Spleen (tissue), 11 donors: ENCODE data around the gene NOSIP. TPM values are rescaled to one million over a fixed set of nuclear protein-coding genes. Genes with fewer than 3 reads are reported as not detected.

Source experiments
- DNase-seq: peaks from one replicate; pipeline ENCODE4 v3.0.0-alpha.2; 2020
- H3K27ac ChIP-seq, 8 donors: fragments of 200-600 bp; sonication (generic) in 7 of 8; 1 replicate in 4 of 8; 2 replicates in 4 of 8; pipeline versions ENCODE4 v1.5.0 to v1.8.0; 2016 to 2021; ENCODE audit warnings: inconsistent platforms in 4 of 8, mild to moderate bottlenecking in 4 of 8, moderate library complexity in 1 of 8
- H3K27me3 ChIP-seq, 7 donors: fragments of 200-600 bp; sonication (generic) in 6 of 7; replicated peaks in 1 of 7; 1 replicate in 4 of 7; 2 replicates in 3 of 7; pipeline versions ENCODE4 v1.5.0 to v1.8.0; 2016 to 2021; ENCODE audit warnings: inconsistent platforms in 3 of 7, mild to moderate bottlenecking in 1 of 7
- H3K36me3 ChIP-seq, 6 donors: fragments of 200-600 bp; sonication (generic) in 5 of 6; 1 replicate in 4 of 6; 2 replicates in 2 of 6; pipeline versions ENCODE4 v1.5.0 to v1.8.0; 2016 to 2021; ENCODE audit warnings: inconsistent platforms in 2 of 6
- H3K4me1 ChIP-seq, 6 donors: fragments of 200-600 bp; sonication (generic) in 5 of 6; 1 replicate in 3 of 6; 2 replicates in 3 of 6; pipeline versions ENCODE4 v1.5.0 to v1.8.0; 2016 to 2021; ENCODE audit warnings: inconsistent platforms in 3 of 6
- H3K4me3 ChIP-seq, 8 donors: fragments of 200-600 bp; sonication (generic) in 7 of 8; 1 replicate in 4 of 8; 2 replicates in 4 of 8; pipeline versions ENCODE4 v1.5.0 to v1.8.0; 2016 to 2021; ENCODE audit warnings: inconsistent platforms in 4 of 8, mild to moderate bottlenecking in 4 of 8, moderate library complexity in 2 of 8
- H3K9me3 ChIP-seq, 8 donors: fragments of 200-600 bp; sonication (generic) in 7 of 8; 1 replicate in 4 of 8; 2 replicates in 4 of 8; pipeline versions ENCODE4 v1.5.0 to v1.8.0; 2016 to 2021; ENCODE audit warnings: inconsistent platforms in 4 of 8
- POLR2A ChIP-seq, 3 donors: fragments of 450-650 bp; IDR thresholded peaks; one replicate each; pipeline ENCODE4 v1.5.1; 2017; ENCODE audit warnings: antibody characterized with exemption in 3 of 3, mild to moderate bottlenecking in 1 of 3
- POLR2AphosphoS5 ChIP-seq, 3 donors: sonication (generic); formaldehyde crosslinking; IDR thresholded peaks; one replicate each; pipeline ENCODE4 v1.5.1; 2017; ENCODE audit warnings: antibody characterized with exemption in 3 of 3
- WGBS, 5 donors: extraction: QIAGEN DNeasy Blood & Tissue Kit in 3 of 5; methylation state at CpG; one replicate each; pipeline versions ENCODE4 v1.1.5 to v1.1.7; 2013 to 2018; 5-methylcytosine and 5-hydroxymethylcytosine counted together
- intact Hi-C: fragments of 100-400 bp; cut with DNase I; formaldehyde crosslinking; loops from one replicate; pipeline ENCODE4 v1.15.0; 2023; ENCODE audit warnings: low total_unique reads
- polyA plus RNA-seq, 3 donors: library from polyadenylated mRNA; stranded (reverse); fragments of 200-250 nt; gene quantifications; one replicate each; pipeline ENCODE4 v1.2.1, GENCODE V29; 2013
- total RNA-seq, 7 donors: library from RNA; depleted of rRNA in 3 of 7; stranded (reverse); fragments of >200 nt in 3 of 7; fragmentation: NEBNext Ultra II Directional in 4 of 7; extraction: Animal tissue kit (Norgen Biotek cat#: 25700) in 4 of 7; gene quantifications; one replicate each; pipeline versions ENCODE4 v1.1.0 to v1.2.1, GENCODE V29; 2016 to 2021
- TF ChIP-seq, protein P1 (sequence below), 11 experiments: fragments of 200-600 bp in 7 of 11; fragments of 450-650 bp in 4 of 11; sonication (generic) in 4 of 11; IDR thresholded peaks in 8 of 11; conservative IDR thresholded peaks in 3 of 11; 1 replicate in 7 of 11; 2 replicates in 4 of 11; pipeline versions ENCODE4 v1.4.0 to v1.8.0; 2016 to 2021; ENCODE audit warnings: antibody characterized with exemption in 11 of 11, inconsistent platforms in 4 of 11, mild to moderate bottlenecking in 1 of 11
- donor health status: healthy with polysubstance abuse.
- donor health status: DM: no; HTN: no; CAD: no; lungs with moderate emphysema.
- donor health status: DM: no; HTN: no; CAD: no.
- donor health status: Bipolar disorder and iron deficiency.
- donor health status: healthy.
- donor health status: DM: no; HTN: no; CAD: no.
- donor health status: DM: yes; HTN: yes; CAD: no.

Gene NOSIP
- total and polyA plus RNA-seq, 10 donors: 58.6 to 152 (median 71.7) TPM

GRCh38 chr19:49583239-49583638 lies 2.9 kb upstream of the NOSIP start:
- DNase-seq: no peak
- Histone ChIP-seq H3K27me3 (no peaks in the 10 kb centered on the region), H3K4me3 (no peak overlapping the region), H3K9me3 (no peaks in the 10 kb centered on the region), H3K4me1 (peaks cover 4 to 32% (median 28%) of the 10 kb centered on the region in 6 donors), H3K36me3 (peaks cover 0 to 5% (median 0%) of the 10 kb centered on the region in 6 donors), H3K27ac (no peak overlapping the region)
- 50 to 72% (median 65%) methylated on average over 2 of the region's 2 CpGs for WGBS, 5 donors
- TF ChIP-seq, protein P1, sequence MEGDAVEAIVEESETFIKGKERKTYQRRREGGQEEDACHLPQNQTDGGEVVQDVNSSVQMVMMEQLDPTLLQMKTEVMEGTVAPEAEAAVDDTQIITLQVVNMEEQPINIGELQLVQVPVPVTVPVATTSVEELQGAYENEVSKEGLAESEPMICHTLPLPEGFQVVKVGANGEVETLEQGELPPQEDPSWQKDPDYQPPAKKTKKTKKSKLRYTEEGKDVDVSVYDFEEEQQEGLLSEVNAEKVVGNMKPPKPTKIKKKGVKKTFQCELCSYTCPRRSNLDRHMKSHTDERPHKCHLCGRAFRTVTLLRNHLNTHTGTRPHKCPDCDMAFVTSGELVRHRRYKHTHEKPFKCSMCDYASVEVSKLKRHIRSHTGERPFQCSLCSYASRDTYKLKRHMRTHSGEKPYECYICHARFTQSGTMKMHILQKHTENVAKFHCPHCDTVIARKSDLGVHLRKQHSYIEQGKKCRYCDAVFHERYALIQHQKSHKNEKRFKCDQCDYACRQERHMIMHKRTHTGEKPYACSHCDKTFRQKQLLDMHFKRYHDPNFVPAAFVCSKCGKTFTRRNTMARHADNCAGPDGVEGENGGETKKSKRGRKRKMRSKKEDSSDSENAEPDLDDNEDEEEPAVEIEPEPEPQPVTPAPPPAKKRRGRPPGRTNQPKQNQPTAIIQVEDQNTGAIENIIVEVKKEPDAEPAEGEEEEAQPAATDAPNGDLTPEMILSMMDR (IDR thresholded peaks at IDR 0.05 in 8 of 11, conservative IDR thresholded peaks at IDR 0.05 in 3 of 11): no peak
- TF ChIP-seq POLR2AphosphoS5 (IDR thresholded peaks at IDR 0.05): no peak
- no peak for TF ChIP-seq POLR2A (IDR thresholded peaks at IDR 0.05)
- intact Hi-C loops: no loop called here

DNA sequence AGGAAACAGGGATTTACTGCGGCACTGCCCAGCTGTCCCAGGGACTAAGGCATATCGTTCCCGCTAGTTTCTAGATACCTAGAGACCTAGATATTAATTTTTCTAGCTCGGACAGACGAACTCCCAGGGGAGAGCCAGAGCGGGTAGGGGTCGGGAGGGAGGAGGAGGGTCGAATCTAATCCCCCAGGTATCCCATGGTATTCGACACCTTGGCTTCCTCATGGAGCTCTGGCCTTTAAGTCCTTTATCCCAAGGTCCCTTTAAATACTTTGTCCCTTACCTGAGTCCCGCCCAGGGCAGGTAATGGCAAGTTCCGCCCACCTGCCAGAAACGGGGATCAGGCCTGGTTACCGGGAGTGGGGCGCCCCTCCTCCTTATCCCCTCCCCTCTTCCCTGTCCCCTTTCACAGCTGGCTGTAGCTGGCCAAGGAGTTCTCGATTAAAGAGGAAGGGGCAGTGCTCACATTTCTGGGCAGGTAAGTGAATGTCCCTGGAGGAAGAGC lies 702 bp upstream of the NOSIP start, which contains the start of gene PRRG2:
Gene PRRG2, plus strand, starts transcription at position 310 of the 502 bp plus-strand sequence. CDS start 1,904 bp downstream, outside the sequence.
- intact Hi-C loops: no loop called here
- Histone ChIP-seq H3K4me3 (peak within 1 kb of the TSS; percentile 46 to 80 (median 59)), H3K27me3 (no peaks in the 10 kb centered on the region), H3K36me3 (peaks cover 0 to 25% (median 5%) of the 10 kb centered on the region in 6 donors), H3K9me3 (no peaks in the 10 kb centered on the region), H3K4me1 (peaks cover 4 to 54% (median 39%) of the 10 kb centered on the region in 6 donors), H3K27ac (peak within 1 kb of the TSS; percentile 55 to 89 (median 84))
- no peak for TF ChIP-seq POLR2A (IDR thresholded peaks at IDR 0.05)
- no peak for TF ChIP-seq POLR2AphosphoS5 (IDR thresholded peaks at IDR 0.05)
- TF ChIP-seq, protein P1 (IDR thresholded peaks at IDR 0.05 in 8 of 11, conservative IDR thresholded peaks at IDR 0.05 in 3 of 11): no peak
- DNase-seq: no peak
- 44 to 59% (median 50%) methylated on average over 15 of the region's 15 CpGs for WGBS, 5 donors

- intact Hi-C loops: loop anchor here (10.0 kb wide), 1 partner anchor 95 kb away; the partner anchor contains the start of gene PRMT1
- TF ChIP-seq POLR2A (IDR thresholded peaks at IDR 0.05) (no peak), POLR2AphosphoS5 (IDR thresholded peaks at IDR 0.05) (no peak)
- TF ChIP-seq, protein P1 (IDR thresholded peaks at IDR 0.05 in 8 of 11, conservative IDR thresholded peaks at IDR 0.05 in 3 of 11): no peak
These were observed 451 bp downstream of the NOSIP start for GRCh38 chr19:49579947-49580263.

GRCh38 chr19:49579193-49579592 lies 1.2 kb downstream of the NOSIP start:
- DNase-seq: no peak
- H3K4me3 ChIP-seq: peak overlapping the region in 4 of 8 donors; percentile 56 to 80 (median 62)
- peaks cover 4 to 58% (median 40%) of the 10 kb centered on the region in 6 donors for H3K4me1 ChIP-seq
- no peak for TF ChIP-seq POLR2AphosphoS5 (IDR thresholded peaks at IDR 0.05)
- TF ChIP-seq, protein P1 (IDR thresholded peaks at IDR 0.05 in 8 of 11, conservative IDR thresholded peaks at IDR 0.05 in 3 of 11): no peak
- no peak for TF ChIP-seq POLR2A (IDR thresholded peaks at IDR 0.05)
- H3K27ac ChIP-seq: no peak overlapping the region
- 67 to 83% (median 79%) methylated on average over 4 of the region's 4 CpGs for WGBS, 5 donors
- peaks cover 0 to 44% (median 18%) of the 10 kb centered on the region in 6 donors for H3K36me3 ChIP-seq
- H3K27me3 ChIP-seq: no peaks in the 10 kb centered on the region
- no peaks in the 10 kb centered on the region for H3K9me3 ChIP-seq
- intact Hi-C loops: loop anchor here (10.0 kb wide), 1 partner anchor 96 kb away; the partner anchor contains the start of gene PRMT1

More at GRCh38 chr19:49579947-49580263, 451 bp downstream of the NOSIP start:
- WGBS, 5 donors: 1 to 2% (median 2%) methylated on average over 8 of the region's 8 CpGs
- Histone ChIP-seq H3K4me1 (peaks cover 4 to 58% (median 39%) of the 10 kb centered on the region in 6 donors), H3K27me3 (no peaks in the 10 kb centered on the region), H3K27ac (peak overlapping the region; percentile 55 to 89 (median 84)), H3K36me3 (peaks cover 0 to 37% (median 15%) of the 10 kb centered on the region in 6 donors), H3K9me3 (no peaks in the 10 kb centered on the region), H3K4me3 (peak overlapping the region; percentile 46 to 80 (median 59))
- DNase-seq: no peak
